ENCODE data around the gene ATP5ME.
"Not testable (repeated sequence)": the region's sequence is repeated elsewhere in the genome, so short reads cannot be mapped to it uniquely, and the experiment has no call there.

Gene ATP5ME

DNA sequence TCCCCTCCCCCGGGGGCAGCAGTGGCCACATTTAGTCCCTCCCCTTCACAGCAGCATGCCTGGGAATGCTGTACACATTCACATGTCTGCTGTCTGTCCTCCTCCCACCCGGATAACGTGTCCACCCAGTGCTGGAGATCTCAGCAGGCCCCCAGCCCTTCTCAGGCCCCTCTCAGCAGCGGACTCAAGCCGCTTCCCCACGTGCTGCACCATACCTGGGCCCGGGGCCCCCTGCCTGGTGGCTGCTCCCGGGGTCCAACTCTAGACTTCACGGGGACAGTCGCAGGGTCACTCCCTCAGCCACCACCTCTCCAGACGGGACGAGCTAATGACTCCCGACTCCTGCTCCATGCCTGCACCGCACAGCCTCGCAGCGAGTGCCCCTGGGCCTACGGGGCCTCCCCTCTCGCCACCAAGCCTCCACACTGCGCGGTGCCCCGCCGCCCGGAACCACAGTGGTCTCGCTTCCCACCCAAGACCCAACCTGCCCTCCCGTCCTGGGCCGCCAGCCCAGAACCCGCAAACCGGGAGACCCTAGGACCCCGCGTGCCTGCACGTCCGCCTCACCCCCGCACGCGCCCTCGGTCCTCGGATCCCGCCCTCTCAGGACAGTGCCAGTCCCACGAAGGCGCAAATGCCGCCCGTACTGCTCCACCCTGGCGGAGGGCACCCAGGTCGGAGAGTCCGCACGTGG is 30.3 kb upstream of the ATP5ME start:
- DNase-seq, result no peak

DNA sequence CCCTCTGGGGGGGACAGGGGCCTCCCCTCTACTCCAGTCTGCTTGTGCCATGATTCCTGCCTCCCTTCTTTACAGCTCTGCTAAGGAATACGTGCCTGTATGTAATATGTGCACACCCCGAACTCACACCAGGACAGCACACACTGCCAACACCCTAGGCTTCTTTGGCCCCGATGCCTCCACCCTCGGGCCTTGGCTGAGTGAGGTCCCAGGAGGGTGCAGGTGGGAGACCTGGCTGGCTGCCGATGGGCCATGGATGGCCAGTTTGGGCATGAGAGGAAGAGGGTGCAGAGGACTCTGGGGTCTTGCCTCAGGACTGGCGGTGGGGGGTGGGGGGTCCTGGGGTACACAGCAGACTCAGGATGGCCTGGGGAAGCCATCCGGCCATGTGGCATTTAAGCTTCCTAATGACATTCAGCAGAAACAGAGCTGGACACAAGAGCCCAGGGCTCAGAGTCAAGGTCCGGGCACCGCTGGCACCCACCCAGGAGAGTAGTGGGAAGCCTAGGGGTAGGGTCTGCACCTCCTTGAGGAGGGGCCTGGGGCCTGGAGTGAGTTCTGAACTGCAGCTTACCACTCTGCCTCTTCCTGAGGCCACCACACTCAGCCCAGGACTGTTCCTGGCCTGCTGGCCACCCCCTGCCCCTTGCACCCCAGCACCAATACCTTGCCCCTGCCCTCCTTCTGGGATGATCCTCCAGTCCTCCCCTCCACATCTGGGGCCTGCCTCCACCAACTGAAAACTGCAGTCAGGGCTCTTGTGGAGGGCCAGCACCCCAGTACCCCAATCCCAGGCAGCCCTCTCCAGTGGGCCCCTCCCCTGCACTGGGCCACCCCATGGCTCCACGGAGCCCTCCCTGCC is 29.5 kb upstream of the ATP5ME start:
- DNase-seq, result no peak

DNA sequence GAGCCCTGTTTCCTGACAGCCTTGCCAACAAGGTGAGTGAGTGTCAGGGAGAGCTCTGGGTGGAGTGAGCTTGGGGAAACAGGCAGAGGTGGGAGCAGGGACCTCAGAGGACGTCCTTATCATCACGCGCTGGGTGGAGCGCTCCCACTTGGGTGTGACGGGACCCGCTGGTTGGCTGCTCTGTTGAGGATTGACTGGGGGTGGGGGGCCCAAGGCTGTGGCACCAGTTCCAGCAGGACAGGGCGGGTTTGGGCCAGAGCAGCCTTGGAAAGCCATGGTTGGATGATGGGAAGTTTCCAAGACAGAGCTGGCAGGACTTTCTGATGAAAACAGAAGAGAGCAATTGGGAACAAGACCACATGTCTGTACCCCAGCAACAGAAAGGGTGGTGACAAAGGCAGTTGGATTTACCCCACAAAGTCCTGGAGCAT is 28.6 kb upstream of the ATP5ME start:
- no peak for DNase-seq

DNA sequence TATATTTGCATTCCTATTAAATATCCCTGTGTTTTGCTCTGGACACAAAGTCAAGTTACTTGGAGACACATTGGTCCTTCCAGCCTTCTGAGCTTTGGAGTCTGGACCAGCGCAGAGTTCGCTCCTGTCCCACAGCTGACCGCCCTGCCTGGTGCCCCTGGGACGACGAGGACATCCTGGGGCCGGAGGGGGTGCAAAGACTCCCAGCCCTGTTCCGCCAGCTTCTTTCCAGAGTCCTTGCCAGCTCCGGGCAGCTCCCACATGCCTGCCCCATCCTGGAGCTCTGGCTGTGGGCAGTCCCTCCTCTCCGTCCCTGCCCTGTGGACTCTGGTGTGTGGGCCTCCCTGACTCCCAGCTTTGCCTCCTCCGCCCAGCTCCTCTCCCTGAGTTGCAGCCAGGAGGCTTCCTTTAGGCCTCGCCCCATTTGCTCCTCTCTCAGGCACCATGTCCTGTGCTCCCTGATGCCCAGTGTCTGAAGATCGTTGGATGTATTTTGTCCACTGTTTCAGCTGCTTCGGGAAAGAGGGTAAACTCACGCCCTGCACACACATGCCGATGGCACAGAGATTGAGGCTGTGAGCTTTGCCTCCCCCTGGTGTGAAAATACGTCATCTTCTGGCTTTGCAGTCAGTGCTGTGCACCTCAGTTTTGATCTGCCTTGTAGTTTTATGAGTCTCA is 26.6 kb upstream of the ATP5ME start:
- no peak for DNase-seq

DNA sequence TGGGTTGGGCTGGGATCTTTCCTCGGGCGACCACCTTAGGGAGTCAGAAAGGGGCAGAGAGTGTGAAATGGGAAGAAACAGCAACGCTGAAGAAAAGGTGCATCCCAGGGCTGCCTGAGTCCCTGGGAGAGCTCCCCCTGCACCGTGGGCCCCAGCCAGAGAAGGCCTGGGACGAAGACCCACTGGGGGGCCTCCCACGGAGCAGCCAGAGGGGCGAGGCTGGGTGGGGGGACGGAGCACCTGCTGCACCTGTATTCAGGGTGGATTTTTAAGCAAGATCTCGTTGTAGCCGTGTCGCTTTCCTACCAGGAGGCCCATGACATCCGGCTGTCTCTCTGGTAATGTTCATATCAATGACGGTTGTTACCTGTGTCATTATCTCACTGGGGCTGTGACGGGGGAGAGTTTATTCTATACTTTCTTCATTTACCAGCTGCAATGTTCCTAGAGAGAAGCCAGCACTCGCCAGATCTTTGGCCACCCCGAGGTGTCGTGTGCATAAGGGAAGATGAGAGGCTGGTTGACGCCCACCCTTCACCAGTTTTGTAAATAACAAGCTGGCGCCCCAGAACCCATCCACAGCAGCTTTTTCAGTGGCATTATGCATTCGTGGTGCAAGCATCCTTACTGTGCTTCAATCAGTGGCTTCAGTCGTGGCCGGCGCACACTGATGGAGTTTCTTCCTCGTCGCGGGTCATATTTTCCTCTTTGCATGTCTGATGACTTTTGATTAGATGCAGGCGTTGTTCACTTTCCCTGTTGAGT is 25.9 kb upstream of the ATP5ME start:
- DNase-seq, result no peak

DNA sequence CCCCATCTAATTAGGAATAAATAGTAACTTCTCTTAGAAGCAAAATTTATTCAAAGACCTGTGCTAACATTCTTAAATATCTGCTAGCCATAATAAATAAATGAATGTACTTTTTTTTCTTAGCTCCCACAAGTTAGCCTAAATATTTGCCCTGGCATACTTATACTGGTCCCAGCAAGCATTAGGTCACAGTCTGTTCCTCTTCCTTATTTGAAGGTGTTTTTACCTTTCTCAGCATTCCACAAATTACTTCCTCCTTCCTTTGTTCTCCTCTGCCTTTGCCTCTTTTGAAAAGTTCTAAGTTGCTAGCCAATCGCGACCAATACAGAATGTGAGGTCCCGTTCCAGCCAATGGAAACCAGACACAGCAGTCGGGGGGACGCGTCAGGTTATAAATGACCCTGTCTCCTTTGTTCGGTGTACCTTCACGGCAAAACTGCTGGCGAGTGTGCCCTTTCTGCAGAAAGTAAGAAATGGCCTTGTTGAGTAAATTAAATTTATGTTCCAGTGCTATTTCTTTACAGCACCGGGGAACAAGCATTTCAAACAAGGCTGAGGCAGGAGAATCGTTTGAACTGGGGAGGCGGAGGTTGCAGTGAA is 20.4 kb upstream of the ATP5ME start:
- DNase-seq, result not testable (repeated sequence)

DNA sequence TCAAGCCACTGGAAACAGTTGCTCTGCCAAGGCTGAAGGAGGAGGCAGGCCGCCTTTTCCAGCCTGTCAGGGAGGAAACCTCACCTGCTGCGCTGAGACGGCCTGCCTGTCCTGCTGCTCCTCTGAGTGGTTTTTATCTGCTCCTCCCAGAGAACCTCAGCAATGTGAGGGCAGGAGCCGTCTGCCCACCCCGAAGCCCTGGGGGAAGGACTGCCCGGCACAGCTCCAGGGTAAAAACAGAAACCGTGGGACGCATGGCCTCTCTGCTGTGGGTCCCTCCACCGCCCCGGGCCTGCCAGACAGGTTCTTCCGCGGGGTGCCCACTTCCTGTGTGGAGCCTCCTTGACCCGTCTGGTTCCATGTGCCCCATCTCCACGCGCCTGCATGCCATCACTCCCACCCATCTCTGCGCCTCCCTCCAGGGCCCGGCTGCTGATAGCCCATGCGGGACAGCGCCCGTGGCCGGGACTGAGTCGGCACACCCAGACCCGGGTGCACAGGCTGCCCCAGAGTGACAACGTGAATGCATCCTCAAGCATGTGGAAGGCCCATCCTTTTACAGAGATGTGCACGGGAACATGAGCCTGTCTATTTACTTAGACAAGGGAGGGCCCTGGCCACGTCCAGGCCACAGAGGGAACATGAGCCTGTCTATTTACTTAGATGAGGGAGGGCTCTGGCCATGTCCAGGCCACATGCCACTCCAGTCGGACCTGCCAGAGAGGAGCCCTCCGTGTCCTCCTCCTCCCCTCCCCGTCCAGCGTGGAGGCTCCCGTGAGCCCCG is 18.9 kb upstream of the ATP5ME start:
- no peak for DNase-seq

DNA sequence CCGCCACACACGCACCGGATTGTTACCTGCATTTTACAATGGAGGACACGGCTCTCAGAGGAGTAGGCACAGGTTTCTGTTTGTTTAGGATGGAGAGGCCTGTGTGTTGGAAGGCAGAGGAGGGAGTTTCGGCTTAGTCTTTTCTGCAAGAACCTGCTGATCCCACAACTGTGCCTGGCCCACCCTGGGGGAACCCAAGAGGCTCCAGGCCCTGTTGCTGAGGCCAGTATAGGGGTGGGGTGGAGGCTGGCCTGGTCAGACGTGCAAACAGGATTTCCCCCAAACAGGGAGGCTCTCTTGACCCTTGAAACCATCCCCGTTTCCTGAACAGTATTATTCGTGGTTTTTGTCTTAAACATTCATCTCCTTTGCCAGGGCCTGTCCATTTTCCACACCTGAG is 15.6 kb upstream of the ATP5ME start:
- no peak for DNase-seq

DNA sequence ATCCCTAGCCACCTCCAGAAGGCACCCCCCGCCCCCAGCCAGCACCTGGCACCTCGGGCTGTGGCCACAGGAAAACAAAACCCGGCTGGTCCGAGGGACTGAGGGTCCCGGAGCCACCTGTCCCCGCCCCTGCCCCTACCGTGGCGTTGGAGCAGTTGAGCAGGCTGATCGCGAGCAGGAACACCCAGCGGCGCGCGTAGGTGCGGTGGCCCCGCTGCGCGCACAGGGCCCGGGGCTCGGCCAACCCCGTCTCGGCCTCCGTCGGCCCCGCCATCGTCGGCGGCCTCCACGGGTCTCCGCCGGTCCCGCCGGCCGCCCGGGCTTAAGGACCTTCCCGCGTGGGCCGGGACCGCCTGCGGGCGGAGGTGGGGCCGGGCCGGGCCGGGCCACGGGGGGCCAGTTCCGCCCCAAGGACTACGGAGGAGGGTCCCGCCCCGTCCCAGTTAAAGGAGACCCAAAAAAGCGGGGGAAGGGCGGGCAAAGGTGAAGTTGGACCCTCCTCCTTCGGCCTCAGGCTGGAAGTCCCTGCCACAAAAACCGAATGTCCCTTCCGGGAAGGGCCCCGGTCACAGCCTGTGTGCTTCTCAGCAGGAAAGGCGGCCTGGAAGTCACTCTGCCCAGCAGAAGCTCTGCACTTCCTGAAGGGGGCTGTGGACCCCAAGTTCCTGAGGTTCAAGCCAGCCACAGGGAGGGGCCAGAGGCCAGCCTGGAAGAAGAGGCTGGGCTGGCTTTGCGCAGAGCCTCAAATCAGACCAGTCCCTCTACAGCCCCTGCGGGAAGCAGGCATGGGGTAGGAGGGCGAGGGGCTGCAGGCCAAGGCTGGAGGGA is 15.0 kb upstream of the ATP5ME start, which contains the start of gene SLC49A3:
SLC49A3 (minus strand) TSS at position 298 of the 828 bp plus-strand sequence; CDS start at position 274, 24 bp downstream.
- peak; percentile 60 for DNase-seq

DNA sequence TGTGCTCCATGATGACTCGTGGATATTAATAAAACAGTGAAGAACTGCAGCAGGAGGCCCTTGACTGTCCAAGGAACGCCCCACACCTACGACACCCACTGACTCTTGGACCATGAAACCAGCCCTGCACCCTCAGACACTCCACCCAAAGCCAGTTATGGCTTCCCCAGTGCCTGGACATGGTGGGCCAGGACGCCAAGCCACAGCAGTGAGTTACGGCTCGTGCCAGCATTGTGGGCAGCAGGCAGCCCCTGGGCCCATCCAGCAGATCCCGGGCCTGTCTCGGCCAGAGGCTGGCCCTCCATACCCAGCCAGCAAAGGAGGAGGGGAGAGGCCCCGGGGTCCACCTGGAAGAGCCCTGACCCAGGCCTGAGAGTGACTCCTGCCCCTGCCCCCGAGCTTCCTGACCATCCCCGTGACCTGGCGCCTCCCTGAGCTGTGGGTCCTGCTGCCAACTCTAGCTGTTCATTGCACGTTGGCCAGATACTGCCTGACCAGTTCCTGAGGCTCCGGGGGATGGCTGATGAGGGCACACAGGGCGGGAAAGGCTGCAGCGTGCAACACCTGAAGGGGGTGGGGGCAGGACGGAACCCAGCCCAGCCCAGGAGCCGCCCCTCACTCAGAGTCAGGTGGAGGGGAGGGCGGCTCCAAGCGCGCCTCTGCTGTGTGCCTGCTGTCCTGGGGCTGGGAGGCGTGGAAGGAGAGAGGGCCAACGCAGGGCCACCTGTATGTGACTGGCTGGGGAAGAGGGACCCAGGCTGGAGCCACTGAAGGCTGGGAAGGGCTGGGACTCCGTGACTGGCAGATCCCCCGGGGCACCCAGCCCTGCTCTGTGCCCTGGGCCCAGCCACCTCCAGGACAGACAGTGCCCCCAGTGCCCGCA is 14.1 kb upstream of the ATP5ME start:
- DNase-seq, result no peak

DNA sequence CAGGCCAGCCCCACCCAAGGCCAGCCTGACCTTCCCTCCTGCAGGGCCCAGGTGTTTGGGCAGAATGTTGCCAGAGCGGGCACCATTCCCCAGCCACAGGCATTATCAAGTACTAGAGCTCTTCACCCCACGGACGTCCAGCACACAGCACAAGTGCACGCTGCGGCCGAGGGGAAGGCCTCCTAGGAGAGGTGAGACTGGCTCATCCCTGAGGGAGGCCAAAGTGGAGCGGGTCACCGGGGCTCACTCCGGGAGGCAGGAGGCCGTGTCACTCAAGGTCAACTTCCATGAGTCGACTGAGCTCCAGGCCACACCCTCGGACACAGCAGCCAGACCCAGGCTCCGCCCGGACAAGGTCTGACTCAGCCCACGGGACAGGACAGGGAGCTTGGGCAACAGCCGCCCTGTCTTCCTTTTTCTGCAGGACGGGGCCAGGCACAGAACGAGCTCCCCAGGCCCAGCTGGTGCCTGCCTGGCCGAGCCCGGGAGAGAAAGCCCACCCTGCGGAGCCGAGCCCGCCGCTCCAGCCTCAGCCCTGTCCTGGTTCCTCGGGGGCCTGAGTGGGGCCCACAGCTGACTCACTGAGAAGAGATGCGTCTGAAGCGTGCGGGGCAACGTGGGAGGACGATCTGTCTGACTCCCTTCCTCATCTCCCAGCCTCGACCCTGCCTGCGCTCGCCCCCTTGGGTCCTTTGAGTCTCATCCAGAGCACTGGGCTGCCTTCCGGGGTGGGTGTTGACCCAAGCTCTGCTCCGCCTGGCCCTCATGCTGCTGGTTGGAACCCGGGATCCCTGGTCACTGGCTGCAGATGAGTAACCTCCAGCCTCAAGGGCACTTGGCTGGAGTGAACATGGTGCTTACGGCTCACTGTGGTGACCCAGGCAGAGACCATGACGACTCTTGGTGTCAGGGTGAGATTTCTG is 13.2 kb upstream of the ATP5ME start:
- DNase-seq, result no peak

DNA sequence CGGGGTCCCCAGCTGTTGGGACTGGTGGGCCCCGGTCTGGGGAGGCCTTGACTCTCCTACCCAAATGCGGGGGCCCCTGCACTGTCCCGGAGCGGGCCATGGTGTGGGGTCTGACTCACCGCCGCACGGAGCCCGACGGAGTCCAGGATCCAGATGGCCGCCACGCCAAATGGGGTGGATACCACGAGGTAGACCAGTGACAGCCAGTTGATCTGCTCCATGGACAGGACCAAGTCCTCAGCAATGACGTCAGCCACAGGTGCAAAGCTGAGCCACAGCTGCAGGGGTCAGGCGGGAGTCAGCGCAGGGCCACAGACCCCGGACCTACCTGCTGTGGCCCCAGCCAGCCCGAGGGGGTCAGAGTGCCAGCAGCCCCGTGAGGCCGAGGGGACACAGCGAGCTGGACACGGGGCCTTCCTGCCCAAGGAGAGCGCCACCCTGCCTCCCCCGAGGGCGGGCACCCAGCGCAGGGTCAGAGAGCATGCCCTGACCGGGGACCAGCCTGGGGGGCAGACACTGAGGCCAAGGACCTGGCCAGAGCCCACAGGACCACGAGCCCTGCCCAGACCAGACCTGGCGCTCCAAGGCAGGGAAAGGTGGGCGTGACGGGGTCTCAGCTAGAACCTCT is 12.5 kb upstream of the ATP5ME start:
- DNase-seq, result no peak

DNA sequence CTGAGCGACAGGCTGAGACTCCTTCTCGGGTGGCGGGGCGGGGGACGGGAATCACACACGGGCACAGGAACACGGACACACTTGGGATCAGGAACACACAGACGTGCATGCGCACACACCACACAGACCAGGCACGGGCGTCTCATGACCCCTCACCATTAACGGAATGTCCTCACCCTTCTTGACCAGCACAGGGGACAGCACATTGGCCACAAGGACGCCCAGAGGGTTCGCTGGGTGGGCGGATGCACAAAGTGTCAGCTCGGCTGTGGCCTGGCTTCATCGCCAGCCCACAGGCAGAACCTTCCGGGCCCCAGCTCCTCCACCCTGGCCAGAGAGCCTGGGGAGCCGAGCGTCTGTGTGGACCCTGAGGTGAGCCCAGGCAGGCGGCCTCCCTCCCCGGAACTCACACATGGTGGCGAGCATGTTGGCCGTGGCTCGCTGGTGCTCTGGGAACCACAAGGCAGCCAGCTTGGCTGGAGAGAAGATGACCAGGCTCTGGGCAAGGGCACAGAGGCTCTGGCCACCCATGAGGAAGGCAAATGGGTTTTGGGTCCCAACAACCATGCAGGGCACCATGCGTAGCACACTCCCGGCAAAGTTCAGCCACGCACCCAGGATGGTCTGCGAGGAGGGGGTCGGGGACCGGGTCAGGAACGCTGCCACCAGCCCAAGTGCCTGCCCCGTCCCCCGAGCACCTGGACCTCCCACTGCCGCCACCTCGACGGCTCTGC is 11.8 kb upstream of the ATP5ME start:
- DNase-seq, result no peak

DNA sequence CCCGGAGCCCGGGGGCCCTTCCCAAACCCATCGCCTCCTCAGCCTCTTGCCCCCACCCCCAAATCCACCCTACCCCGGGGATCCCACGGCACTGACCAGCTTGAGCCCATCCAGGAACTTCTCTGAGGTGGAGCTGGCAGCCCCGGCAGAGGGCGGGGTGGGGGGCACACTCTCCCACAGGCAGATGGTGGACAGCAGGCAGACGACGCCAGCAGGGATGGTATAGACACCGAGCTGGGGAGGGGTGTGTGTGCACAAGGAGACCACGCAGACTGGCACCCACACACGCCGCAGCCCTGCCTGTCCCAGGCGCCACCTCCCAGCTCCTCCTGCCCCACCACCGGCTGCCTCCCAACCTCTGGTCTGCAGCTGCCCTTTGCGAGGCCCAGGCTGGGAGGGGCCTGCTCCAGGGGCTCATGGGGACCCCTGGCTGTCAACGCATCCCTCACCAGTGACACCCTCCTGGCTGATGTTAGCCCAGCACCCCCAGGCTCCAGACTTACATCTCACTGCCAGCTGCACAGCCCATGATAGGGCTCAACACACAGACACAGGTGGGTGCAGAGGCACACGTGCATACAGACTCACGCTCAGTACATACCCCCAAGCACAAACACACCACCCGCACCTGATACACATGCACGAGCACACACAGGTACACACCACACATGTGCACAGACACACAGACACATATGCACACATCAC is 10.7 kb upstream of the ATP5ME start:
- no peak for DNase-seq

DNA sequence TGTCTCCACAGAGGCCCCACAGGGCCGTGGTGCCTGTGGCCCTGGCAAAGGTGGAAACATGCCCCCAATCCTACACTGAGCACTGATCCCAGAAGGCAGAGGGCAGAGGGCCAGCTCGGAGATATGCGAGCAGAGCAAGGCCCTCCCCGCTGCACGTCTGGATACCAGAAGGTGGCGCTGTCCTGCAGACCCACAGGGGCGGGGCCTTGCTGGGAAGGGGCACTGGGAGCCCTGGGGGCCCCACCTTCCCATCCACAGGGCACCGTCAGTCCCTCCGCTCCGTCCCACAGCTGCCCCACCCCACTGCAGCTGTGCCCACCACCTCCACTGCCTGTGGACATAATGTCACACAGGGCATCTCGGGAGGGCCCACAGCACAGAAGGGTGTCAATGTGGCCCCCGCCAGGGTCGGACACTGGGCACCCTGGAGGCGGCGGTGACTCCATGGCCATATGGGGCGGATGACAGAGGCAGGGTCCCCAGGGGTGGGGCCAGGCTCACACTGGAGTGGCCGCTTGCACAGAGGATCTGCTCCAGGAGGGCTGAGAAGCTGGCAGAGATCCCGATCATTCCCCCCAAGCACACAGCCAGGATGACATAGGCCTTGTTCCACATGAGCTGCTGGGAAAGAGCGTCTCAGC is 10.0 kb upstream of the ATP5ME start:
- DNase-seq, result no peak
